ENCODE data around the gene OPN1MW3.
"Not testable (repeated sequence)": the region's sequence is repeated elsewhere in the genome, so short reads cannot be mapped to it uniquely, and the experiment has no call there.

The OPN1MW3 gene

DNA sequence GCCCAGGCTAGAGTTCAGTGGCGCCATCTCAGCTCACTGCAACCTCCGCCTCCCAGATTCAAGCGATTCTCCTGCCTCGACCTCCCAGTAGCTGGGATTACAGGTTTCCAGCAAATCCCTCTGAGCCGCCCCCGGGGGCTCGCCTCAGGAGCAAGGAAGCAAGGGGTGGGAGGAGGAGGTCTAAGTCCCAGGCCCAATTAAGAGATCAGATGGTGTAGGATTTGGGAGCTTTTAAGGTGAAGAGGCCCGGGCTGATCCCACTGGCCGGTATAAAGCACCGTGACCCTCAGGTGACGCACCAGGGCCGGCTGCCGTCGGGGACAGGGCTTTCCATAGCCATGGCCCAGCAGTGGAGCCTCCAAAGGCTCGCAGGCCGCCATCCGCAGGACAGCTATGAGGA is at the start of gene OPN1MW3:
Gene OPN1MW3 (plus strand): TSS at position 301 of the 400 bp plus-strand sequence. CDS start 38 bp downstream, at position 339.
- not testable (repeated sequence) for DNase-seq (ENCODE audit: low read depth in 1 of 2, low spot score in 1 of 2)

DNA sequence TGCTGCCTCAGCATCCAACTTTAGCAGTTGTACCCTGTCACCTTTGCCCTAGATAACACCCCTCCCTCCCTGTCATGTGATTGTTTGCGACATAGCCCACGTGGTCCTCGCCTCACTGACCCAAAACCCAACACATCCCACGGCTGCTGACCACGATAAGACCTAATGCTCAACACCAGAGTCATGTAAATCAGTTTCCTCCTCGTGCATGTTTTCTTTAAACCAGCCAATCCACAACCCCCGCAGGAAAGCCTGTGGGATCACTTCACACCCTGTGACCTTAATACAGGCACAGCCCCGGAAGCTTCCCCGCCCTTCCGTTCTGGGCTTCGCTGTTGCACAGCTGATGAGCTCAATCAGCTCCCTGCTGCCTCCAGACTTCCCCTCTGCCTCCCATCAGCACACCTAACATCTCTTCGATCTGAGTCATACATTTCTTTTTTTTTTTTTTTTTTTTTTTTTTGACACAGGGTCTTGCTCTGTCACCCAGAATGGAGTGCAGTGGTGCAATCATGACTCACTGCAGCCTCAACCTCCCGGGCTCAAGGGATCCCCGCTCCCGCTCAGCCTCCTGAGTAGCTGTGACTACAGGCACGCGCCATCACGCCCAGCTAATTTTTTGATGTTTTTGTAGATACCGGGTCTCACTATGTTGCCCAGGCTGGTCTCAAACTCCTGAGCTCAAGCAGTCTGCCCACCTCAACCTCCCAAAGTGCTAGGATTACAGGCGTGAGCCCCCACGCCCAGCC is 47.5 kb upstream of the OPN1MW3 start:
- not testable (repeated sequence) for DNase-seq (ENCODE audit: low read depth in 1 of 2, low spot score in 1 of 2)

DNA sequence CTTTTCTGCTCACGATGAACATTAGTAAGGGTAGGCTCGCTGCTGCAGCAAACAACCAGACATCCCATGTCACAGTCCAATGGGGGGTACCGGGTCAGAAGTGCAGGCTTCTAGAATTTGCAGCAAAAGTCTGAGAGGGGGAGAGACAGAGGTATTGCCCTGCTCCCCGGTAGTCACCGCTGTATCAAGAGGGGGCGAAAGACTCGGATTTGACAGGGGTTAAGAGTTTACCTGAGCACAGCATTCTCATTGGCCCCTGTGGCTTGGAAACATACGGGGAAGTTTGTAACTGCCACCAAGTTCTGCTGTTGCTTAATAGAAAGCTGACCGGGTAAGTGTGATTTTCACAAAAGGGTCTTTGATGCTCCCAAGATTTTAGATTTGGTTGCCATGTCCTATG is 46.3 kb upstream of the OPN1MW3 start:
- not testable (repeated sequence) for DNase-seq (ENCODE audit: low read depth in 1 of 2, low spot score in 1 of 2)

DNA sequence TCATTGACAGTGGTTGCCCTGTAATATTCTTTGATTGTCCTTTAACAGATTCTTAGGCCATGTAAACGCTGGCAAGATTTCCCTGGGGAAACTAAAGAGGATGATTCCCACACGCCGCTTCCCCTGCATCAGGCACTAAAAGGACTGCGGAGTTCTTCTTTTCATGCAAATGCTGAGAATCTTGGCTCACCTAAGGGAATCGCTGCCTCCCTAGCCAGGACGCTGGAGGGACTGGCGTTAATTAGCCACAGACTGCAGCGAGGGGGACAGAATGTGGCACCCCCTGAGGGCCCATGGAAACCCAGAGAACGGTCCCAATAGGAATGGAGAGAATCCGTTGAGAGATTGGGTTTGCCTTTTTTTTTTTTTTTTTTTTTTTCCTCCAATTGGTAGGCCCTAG is 45.9 kb upstream of the OPN1MW3 start:
- not testable (repeated sequence) for DNase-seq (ENCODE audit: low read depth in 1 of 2, low spot score in 1 of 2)

DNA sequence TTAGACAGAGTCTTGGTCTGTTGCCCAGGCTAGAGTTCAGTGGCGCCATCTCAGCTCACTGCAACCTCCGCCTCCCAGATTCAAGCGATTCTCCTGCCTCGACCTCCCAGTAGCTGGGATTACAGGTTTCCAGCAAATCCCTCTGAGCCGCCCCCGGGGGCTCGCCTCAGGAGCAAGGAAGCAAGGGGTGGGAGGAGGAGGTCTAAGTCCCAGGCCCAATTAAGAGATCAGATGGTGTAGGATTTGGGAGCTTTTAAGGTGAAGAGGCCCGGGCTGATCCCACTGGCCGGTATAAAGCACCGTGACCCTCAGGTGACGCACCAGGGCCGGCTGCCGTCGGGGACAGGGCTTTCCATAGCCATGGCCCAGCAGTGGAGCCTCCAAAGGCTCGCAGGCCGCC is 37.9 kb upstream of the OPN1MW3 start, which contains the start of gene OPN1MW2:
Gene OPN1MW2 (plus strand): TSS at position 301 of the 400 bp plus-strand sequence. CDS start 60 bp downstream, at position 361.
- not testable (repeated sequence) for DNase-seq (ENCODE audit: low read depth in 1 of 2, low spot score in 1 of 2)

DNA sequence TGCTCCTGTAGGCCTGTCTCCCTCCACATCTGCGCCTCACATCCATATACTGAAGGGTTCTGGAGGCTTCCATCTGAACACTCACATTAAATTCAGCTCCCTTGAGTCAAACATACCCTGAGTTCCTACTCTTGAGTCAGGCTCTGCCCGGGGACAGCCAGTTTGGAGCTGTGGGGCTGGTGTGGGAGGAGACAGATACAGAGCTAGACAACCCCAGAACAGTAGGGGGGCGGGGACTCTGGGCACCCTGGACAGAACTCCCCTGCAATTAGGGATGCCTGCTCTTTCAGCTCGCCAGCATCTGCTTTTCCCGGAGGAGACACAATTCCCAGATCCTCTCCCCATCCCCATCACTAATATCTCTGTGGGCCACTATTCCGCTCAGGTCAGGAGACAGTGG is 32.1 kb upstream of the OPN1MW3 start:
- not testable (repeated sequence) for DNase-seq (ENCODE audit: low read depth in 1 of 2, low spot score in 1 of 2)

DNA sequence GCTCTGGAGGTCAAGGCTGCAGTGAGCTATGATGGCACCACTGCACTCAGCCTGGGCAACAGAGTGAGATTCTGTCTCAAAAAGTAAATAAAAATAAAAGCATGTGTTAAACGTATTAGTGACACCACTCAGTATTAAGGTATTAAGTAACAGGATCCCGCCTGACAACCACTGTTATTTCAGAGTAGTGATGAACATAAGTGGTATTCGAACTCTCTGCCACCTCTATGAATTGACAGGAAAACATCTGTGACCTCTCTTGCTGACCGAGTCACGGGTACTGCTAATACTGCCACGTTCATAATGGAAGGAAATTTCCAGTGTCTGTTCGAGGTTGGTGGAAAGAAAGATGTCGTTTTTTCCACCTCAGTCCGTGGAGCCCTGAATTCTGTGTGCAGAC is 30.7 kb upstream of the OPN1MW3 start:
- not testable (repeated sequence) for DNase-seq (ENCODE audit: low read depth in 1 of 2, low spot score in 1 of 2)

DNA sequence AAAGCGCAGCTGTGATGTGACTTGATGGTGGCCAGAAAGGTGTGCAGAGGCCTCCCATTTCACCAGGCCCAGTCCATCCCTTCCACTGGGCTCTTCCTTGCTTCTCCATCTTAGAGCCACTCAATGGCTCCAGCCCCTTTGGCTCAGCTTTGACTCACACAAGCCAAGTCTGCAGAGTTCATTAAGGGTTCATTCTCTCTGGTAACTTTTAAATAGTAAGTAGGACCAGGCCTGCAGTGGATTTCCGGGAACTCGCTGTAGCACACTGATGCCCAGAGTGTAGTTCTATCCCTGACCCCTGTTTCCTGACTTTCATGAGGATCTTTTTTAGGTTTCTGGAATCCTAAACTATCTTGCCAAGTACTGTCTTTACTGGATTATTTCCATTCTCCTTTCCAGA is 25.9 kb upstream of the OPN1MW3 start:
- not testable (repeated sequence) for DNase-seq (ENCODE audit: low read depth in 1 of 2, low spot score in 1 of 2)

DNA sequence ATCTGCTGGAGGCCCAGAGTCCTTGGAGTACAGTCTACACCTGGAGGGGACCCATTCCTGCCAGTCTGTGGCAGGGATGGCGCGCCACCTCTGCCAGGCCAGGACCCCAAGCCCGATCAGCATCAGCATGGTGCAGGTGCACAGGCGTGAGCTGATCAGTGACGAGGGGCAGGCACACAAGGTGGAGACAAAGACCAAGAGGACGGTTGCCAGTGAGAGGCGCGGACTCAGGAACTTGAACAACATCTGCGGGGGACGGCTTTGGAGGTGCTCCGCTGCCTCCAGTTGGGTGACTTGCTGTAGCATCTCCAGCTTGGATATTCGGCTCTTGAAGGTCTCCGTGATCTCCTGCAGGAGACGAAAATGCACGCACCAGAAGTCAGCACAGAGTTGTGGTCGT is 23.8 kb upstream of the OPN1MW3 start:
- not testable (repeated sequence) for DNase-seq (ENCODE audit: low read depth in 1 of 2, low spot score in 1 of 2)

DNA sequence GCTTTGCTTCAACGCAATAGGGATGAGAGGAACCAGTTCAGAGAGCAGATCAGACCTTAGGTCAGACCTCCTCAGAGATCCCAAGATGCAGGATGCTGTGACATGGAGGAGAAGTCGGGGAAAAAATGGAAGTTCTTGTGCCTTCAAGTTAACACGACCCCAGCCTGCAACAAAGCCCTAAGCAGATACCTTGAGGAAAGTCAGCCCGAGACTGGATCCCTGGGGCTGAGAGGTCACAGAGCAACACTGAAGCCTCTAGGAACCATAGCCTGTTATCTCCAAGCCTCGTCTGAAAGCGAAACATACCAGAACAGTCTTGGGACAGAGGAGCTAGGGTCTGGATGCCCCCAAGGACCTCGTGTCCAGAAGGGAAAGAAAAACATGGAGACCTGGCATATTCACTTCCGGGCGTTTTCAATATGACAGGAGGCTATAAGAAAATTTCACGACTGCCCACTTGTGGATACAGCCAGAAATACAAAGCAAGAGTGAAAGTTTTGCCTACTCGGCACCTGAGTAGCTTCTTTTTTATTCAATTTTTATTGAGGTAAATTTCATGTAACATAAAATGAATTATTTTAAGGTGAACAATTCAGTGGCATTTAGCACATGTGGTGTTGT is 18.3 kb upstream of the OPN1MW3 start:
- not testable (repeated sequence) for DNase-seq (ENCODE audit: low read depth in 1 of 2, low spot score in 1 of 2)

DNA sequence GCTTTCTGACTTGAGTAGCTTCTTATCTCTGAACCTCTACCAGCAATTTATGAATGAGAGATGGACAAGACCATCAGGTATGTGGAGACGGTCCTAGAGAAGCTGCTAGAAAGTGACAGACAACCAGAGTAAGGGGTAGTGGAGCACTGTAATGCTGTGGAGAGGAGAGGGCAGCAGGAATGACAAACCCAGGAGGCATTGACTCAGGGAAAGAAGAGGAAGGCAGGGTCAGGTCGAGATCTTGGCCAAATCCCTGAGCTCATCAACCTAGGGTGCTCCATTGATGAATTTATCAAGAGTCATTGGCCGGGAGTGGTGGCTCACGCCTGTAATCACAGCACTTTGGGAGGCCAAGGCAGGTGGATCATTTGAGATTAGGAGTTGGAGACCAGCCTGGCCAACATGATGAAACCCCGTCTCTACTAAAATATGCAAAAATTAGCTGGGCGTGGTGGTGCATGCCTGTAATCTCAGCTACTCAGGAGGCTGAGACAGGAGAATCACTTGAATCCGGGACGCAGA is 17.3 kb upstream of the OPN1MW3 start:
- DNase-seq (ENCODE audit: low read depth in 1 of 2, low spot score in 1 of 2), result not testable (repeated sequence)

DNA sequence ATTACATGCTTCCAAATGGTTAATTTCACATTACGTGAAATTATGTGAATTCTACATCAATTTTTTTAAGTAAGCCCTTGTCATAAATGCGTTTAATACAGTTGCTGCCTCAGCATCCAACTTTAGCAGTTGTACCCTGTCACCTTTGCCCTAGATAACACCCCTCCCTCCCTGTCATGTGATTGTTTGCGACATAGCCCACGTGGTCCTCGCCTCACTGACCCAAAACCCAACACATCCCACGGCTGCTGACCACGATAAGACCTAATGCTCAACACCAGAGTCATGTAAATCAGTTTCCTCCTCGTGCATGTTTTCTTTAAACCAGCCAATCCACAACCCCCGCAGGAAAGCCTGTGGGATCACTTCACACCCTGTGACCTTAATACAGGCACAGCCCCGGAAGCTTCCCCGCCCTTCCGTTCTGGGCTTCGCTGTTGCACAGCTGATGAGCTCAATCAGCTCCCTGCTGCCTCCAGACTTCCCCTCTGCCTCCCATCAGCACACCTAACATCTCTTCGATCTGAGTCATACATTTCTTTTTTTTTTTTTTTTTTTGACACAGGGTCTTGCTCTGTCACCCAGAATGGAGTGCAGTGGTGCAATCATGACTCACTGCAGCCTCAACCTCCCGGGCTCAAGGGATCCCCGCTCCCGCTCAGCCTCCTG is 9.9 kb upstream of the OPN1MW3 start:
- not testable (repeated sequence) for DNase-seq (ENCODE audit: low read depth in 1 of 2, low spot score in 1 of 2)

DNA sequence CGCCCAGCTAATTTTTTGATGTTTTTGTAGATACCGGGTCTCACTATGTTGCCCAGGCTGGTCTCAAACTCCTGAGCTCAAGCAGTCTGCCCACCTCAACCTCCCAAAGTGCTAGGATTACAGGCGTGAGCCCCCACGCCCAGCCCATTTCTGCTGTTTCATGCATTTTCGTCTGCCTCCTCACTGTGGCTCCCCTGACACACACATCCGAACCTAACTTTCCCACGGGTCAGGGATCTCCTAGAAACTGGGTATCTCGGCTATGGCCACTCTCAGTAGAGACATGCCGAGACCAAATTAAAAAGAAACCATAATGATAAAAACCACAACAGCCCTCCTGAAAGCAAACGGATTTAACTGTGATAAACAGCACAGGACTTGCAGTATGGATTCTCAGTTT is 9.3 kb upstream of the OPN1MW3 start:
- not testable (repeated sequence) for DNase-seq (ENCODE audit: low read depth in 1 of 2, low spot score in 1 of 2)

DNA sequence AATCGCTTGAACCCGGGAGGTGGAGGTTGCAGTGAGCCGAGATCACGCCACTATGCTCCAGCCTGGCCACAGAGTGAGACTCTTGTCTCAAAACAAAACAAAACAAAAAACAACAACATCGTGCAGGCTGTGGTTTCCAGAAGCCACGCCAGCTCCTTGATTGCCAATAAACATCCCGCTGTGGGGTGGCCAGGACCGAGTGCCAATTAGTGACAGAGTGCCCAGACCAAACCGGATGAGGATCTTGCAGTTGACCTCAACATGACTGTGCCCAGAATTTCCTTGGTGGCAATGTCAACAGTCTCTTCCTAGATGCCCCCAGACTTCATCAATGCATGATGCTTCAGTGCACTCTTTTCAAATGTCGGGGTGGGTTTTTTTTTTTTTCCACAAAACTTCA is 1.3 kb downstream of the OPN1MW3 start:
- not testable (repeated sequence) for DNase-seq (ENCODE audit: low read depth in 1 of 2, low spot score in 1 of 2)

DNA sequence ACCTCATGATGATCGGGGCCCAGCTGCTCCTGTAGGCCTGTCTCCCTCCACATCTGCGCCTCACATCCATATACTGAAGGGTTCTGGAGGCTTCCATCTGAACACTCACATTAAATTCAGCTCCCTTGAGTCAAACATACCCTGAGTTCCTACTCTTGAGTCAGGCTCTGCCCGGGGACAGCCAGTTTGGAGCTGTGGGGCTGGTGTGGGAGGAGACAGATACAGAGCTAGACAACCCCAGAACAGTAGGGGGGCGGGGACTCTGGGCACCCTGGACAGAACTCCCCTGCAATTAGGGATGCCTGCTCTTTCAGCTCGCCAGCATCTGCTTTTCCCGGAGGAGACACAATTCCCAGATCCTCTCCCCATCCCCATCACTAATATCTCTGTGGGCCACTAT is 5.7 kb downstream of the OPN1MW3 start:
- DNase-seq (ENCODE audit: low read depth in 1 of 2, low spot score in 1 of 2), result not testable (repeated sequence)

DNA sequence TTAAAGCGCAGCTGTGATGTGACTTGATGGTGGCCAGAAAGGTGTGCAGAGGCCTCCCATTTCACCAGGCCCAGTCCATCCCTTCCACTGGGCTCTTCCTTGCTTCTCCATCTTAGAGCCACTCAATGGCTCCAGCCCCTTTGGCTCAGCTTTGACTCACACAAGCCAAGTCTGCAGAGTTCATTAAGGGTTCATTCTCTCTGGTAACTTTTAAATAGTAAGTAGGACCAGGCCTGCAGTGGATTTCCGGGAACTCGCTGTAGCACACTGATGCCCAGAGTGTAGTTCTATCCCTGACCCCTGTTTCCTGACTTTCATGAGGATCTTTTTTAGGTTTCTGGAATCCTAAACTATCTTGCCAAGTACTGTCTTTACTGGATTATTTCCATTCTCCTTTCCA is 11.9 kb downstream of the OPN1MW3 start:
- DNase-seq (ENCODE audit: low read depth in 1 of 2, low spot score in 1 of 2), result not testable (repeated sequence)

DNA sequence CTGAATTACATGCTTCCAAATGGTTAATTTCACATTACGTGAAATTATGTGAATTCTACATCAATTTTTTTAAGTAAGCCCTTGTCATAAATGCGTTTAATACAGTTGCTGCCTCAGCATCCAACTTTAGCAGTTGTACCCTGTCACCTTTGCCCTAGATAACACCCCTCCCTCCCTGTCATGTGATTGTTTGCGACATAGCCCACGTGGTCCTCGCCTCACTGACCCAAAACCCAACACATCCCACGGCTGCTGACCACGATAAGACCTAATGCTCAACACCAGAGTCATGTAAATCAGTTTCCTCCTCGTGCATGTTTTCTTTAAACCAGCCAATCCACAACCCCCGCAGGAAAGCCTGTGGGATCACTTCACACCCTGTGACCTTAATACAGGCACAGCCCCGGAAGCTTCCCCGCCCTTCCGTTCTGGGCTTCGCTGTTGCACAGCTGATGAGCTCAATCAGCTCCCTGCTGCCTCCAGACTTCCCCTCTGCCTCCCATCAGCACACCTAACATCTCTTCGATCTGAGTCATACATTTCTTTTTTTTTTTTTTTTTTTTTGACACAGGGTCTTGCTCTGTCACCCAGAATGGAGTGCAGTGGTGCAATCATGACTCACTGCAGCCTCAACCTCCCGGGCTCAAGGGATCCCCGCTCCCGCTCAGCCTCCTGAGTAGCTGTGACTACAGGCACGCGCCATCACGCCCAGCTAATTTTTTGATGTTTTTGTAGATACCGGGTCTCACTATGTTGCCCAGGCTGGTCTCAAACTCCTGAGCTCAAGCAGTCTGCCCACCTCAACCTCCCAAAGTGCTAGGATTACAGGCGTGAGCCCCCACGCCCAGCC is 27.3 kb downstream of the OPN1MW3 start:
- not testable (repeated sequence) for DNase-seq (ENCODE audit: low read depth in 1 of 2, low spot score in 1 of 2)

DNA sequence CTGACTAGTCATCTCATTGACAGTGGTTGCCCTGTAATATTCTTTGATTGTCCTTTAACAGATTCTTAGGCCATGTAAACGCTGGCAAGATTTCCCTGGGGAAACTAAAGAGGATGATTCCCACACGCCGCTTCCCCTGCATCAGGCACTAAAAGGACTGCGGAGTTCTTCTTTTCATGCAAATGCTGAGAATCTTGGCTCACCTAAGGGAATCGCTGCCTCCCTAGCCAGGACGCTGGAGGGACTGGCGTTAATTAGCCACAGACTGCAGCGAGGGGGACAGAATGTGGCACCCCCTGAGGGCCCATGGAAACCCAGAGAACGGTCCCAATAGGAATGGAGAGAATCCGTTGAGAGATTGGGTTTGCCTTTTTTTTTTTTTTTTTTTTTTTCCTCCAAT is 29.0 kb downstream of the OPN1MW3 start:
- not testable (repeated sequence) for DNase-seq (ENCODE audit: low read depth in 1 of 2, low spot score in 1 of 2)

DNA sequence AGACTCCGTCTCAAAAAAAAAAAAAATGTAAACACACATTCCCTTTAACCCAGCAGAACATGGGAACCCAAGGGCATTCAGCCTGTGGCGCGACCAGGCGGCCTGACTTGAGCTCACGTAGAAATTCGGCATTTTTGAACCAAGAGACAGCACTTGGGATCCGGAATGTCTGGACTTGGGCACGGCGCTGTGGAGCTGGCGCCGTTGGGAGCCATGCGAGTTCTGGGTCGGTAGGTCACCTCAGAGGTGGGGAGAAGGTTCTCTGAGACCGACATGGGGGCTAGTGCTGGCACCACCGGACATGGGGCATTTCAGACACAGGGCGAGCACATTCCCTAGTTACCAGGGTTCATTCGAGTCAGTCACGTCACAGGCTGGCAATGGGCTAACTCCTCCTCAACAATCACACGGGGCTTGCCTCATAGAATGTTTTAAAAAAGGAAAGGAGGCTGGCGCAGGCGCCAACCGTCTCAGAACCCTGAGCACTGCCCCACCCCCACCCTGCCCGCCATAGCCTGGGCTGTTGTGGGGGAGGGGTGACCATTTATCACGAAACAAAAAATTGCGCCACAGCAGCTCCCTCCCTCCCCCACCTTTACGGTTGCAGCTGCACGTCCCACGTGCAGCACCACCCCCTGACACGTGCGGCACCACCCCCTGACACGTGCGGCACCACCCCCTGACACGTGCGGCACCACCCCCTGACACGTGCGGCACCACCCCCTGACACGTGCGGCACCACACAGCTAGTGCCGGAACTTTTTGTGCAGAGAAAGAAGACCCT is 37.6 kb downstream of the OPN1MW3 start, which contains the start of gene TEX28:
Gene TEX28 (minus strand): TSS at position 334 of the 784 bp plus-strand sequence. CDS start 3,007 bp downstream, outside the sequence.
- DNase-seq (ENCODE audit: low read depth in 1 of 2, low spot score in 1 of 2), result no peak
